GM21447 (cell line): ENCODE measurements around the gene EFCC1.

Experiments
- ATAC-seq: cut with Tn5 transposase; IDR thresholded peaks from one replicate; pipeline ENCODE4 v1.9.1; 2021; ENCODE audit not compliant: unreplicated experiment

EFCC1 gene

DNA sequence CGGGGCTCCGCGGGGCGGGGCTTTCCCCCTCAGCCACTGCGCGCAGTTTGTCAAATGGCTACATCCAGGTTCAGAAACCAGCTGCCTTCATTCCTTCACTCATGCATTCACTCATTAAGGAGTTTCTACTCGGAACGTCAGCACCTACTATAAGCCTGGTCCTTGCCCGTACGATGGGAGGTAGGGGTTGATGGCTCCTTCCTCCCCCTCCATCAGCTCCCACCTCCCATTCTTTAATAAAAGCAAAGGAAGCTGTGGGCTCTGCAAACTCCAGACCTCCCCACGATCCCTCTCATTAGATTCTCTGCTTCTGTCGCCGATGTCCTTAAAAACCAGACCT lies 7.0 kb upstream of the EFCC1 start:
- ATAC-seq, result no peak

GRCh38 chr3:128994581-128995546 lies 6.2 kb upstream of the EFCC1 start:
- ATAC-seq, result no peak

GRCh38 chr3:128995737-128996136 lies 5.4 kb upstream of the EFCC1 start:
- no peak for ATAC-seq

DNA sequence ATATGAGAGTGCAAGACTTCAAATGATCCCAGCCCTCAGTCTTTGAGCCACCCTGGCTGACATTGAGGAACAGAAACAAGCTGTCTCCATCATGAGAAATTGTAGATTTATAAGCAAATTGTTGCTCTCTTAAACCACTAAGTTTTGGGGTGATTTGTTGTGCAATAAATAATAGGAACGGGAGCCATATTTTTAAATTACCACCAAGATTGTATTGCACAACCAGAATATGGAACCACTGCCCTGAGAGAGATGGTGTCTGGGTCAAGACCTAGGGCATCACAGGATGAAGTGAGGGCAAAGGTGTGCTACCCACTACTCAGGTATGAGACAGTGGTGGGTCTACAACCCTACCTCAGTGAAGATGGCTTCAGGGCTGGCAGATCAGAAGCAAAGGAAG lies 4.9 kb upstream of the EFCC1 start:
- ATAC-seq, result no peak

DNA sequence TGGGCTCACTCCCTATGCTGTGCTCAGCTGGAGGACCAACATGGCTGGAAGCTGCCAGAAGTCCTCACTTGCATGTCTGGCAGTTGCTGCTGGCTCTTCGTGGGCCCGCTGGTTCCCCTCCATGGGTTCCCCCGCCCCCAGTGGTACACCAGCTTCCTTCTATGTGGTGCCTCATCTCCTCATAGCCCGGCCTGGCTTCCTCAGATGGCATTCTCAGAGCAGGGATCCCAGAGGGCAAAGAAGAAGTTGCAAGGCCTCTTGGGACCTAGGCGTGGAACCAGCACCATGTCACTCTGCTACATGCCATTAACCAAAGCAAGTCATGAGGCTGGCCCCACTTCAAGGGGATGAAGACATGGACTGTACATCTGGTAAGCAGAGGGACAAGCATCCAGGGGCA lies 4.4 kb upstream of the EFCC1 start:
- ATAC-seq, result no peak

DNA sequence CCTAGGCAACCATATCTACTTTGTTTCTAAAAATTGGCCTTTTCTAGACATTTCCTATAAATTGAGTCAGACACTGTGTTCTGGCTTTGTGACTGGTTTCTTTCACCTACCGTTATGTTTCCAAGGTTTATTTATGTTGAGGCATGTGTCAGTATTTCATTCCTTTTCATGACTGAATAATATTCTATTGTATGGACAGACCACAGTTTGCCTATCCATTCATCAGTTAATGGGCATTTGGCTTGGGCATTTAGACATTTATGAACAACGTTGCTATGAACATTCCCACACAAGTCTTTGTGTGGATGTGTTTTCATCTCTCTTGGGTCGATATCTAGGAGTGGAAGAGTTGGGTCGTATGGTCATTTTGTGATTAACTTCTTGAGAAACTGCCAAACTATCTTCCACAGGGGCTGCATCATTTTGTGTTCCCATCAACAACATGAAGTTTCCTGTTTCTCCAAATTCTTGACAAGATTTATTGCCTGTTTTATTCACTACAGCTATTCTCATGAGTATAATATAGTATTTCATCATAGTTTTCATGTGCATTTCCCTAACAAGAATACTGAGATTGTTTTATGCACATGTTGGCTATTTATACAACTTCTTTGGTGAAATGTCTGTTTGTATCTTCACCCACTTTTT lies 3.5 kb upstream of the EFCC1 start:
- no peak for ATAC-seq

DNA sequence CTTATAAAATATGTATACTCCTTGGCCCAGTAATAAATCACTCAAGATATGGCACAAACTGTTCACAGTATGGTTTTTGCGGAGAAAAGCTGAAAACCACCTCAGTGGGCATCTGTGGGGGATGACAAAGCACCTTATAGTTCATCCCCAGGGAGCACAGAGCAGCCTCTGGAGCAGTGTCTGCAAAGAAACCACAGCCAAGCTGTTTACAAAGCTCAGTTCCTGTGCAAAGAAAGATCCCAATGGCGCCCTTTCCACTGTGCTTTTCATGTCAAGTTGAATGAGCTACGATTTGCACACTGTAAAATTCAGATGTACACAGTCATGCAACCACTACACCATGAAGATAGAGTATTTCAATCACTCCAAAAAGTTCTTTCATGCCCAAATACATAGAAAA lies 2.5 kb upstream of the EFCC1 start:
- no peak for ATAC-seq

DNA sequence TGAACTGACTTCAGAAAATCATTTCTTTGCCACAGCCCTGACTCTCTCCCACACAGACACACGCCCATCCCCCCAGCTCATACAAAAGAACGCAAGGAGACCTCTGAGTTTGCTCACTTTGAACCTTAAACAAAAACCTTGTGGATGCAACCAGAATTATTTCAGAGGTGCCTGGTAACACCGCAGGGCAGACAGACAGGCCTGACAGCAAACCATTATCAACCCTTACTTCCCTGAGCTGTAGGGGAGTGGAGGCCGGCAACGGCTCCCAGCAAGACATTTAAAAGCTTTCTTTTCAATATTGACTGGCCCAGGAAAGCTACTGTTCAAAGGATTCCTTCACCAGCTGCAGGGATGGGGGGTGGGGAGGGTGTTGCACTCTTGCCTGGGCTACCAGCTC lies 2.0 kb upstream of the EFCC1 start:
- no peak for ATAC-seq

- no peak for ATAC-seq
Measured at GRCh38 chr3:129000742-129001100, 383 bp upstream of the EFCC1 start.

- ATAC-seq, result no peak
Measured at GRCh38 chr3:129001806-129002572, 885 bp downstream of the EFCC1 start.

GRCh38 chr3:129002573-129003569 lies 1.8 kb downstream of the EFCC1 start:
- no peak for ATAC-seq

- ATAC-seq, result no peak
Measured at GRCh38 chr3:129003578-129004112, 2.5 kb downstream of the EFCC1 start.

- ATAC-seq, result no peak
Measured at GRCh38 chr3:129004639-129005295, 3.7 kb downstream of the EFCC1 start.

GRCh38 chr3:129005526-129006303 lies 4.6 kb downstream of the EFCC1 start:
- ATAC-seq, result no peak

DNA sequence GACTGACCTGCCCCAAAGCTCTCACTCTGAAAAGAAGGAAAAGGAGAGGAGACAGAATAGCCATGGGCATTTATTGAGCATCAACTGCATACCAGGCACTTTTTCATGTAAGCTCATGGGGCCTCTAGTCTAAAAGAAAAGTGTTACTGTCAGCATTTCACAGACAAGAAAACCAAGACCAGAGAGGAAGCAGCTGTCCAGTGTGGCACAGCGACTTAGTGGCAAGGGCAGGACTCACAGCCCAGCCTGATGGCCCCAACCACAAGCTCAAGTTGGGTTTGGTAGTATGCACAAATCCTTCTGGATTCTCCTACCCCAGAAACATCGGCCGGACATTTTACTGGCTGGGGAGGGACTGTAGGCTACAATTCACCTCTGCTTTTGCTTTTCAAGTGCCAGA lies 5.8 kb downstream of the EFCC1 start:
- no peak for ATAC-seq

DNA sequence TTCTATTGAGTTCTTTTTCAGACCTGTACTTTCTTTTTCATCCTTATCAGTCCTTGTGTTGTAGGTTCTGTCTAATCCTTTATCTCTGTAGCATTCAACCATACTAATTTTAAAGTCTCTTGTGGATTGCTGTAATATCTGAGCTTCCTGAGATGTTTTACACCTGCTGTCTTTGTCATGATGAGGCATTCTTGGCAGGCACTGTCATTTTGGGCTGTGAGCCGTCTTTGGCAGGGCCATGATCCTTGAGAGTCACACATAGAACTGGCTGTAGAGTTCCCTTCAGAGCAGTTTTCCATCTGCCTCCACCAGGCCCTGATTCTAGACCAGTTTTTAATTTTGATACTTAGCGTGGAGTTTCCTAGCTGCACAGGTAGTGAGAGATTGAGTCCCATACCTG lies 6.7 kb downstream of the EFCC1 start:
- no peak for ATAC-seq

GRCh38 chr3:129009266-129009665 lies 8.2 kb downstream of the EFCC1 start:
- ATAC-seq, result no peak

DNA sequence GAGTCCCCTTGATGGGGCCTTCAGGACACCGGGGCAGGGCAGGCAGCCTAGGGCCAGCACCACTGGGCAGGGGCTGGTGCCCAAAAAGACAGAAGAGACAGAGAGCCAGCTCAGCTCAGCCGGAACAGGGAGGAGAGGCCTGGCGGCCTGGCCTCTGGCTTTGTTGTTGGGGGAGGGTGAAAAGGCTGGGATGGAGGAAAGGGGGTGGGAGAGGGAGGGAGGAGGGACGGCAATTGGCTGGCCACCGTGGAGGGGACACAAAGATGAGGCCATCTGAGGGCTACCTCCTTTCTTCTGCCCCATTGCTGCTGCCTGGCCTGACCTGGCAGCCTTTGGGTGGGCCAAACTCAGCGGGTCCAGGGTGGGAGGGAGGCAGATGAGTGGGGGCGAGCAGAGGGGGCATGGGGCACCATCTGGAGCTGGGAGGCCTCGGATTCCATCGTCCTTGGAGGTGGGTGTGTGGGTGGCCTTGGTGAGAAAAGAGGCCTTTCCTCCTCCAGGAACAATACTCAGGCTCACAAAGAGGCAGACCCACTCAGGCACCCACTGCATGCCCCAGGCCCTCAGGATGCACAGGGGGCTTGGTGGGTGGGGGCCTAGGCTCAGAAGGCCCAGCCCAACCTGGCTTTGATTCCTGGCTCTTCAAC lies 9.3 kb downstream of the EFCC1 start:
- ATAC-seq, result no peak

- ATAC-seq, result no peak
Measured at GRCh38 chr3:129013491-129013891, 12.4 kb downstream of the EFCC1 start.
